HEK293 (cell line): ENCODE data around the gene CRY2.

Experiments
- CTCF ChIA-PET: fragments of 350-600 bp; formaldehyde crosslinking; extraction: SDS; loops from one replicate; lab custom pipeline; 2021; ENCODE audit warnings: antibody characterized with exemption; lab: Yijun Ruan, JAX
- POLR2A ChIA-PET: fragments of 300-600 bp; formaldehyde crosslinking; extraction: SDS; loops from one replicate; lab custom pipeline; 2020; ENCODE audit warnings: antibody characterized with exemption, inconsistent platforms; lab: Yijun Ruan, JAX
- H3K27ac ChIP-seq: fragments of 200-500 bp; sonication (Bioruptor generic); 2 replicates; pipeline ENCODE4 v1.5.1; 2014; ENCODE audit warnings: low read depth, low read length, control low read depth, inconsistent platforms; ENCODE audit errors: extremely low read depth
- H3K36me3 ChIP-seq, 2 experiments: fragments of 200-500 bp in 1 of 2; sonication (Bioruptor generic) in 1 of 2; 1 replicate in 1 of 2; 2 replicates in 1 of 2; pipeline ENCODE4 v1.5.1; 2014 to 2017; ENCODE audit warnings: inconsistent platforms in 2 of 2, low read length in 2 of 2; ENCODE audit not compliant: control insufficient read depth in 2 of 2, insufficient read depth in 1 of 2
- H3K4me1 ChIP-seq: fragments of 200-500 bp; sonication (Bioruptor generic); 2 replicates; pipeline ENCODE4 v1.5.1; 2014; ENCODE audit warnings: mild to moderate bottlenecking, low read length, inconsistent platforms; ENCODE audit not compliant: control insufficient read depth, insufficient read depth
- H3K4me3 ChIP-seq: 2 replicates; pipeline ENCODE4 v1.5.1; 2011; ENCODE audit warnings: low read depth, mild to moderate bottlenecking, control low read depth, low read length, moderate library complexity
- H3K9me3 ChIP-seq: fragments of 200-500 bp; sonication (Bioruptor generic); 2 replicates; pipeline ENCODE4 v1.5.1; 2014; ENCODE audit warnings: low read depth, low read length, inconsistent platforms; ENCODE audit not compliant: control insufficient read depth, insufficient read depth
- ATF2 ChIP-seq: fragments of 450-650 bp; formaldehyde crosslinking; IDR thresholded peaks from 2 replicates; pipeline ENCODE4 v1.5.1; 2016; ENCODE audit warnings: missing biosample characterization, missing genetic modification characterization, low read depth
- GLIS2 ChIP-seq: fragments of 450-650 bp; formaldehyde crosslinking; IDR thresholded peaks from 2 replicates; pipeline ENCODE4 v1.5.1; 2016; ENCODE audit warnings: missing biosample characterization, missing genetic modification characterization
- HOXC10 ChIP-seq: sonication (generic); formaldehyde crosslinking; IDR thresholded peaks from 2 replicates; pipeline ENCODE4 v1.8.1; 2023; ENCODE audit warnings: mild to moderate bottlenecking, missing genetic modification reagents
- KLF10 ChIP-seq: fragments of 450-650 bp; IDR thresholded peaks from 2 replicates; pipeline ENCODE4 v1.5.1; 2018; ENCODE audit warnings: missing biosample characterization, mild to moderate bottlenecking, missing genetic modification characterization
- KLF17 ChIP-seq: fragments of 450-650 bp; formaldehyde crosslinking; IDR thresholded peaks from 2 replicates; pipeline ENCODE4 v1.5.1; 2016; ENCODE audit warnings: missing biosample characterization, missing genetic modification characterization
- MZF1 ChIP-seq: fragments of 450-650 bp; formaldehyde crosslinking; IDR thresholded peaks from 2 replicates; pipeline ENCODE4 v1.5.1; 2017; ENCODE audit warnings: missing biosample characterization, missing genetic modification characterization, borderline replicate concordance
- PRDM6 ChIP-seq: fragments of 450-650 bp; formaldehyde crosslinking; IDR thresholded peaks from 2 replicates; pipeline ENCODE4 v1.5.1; 2017; ENCODE audit warnings: missing biosample characterization, missing genetic modification characterization
- RBAK ChIP-seq: fragments of 450-650 bp; formaldehyde crosslinking; IDR thresholded peaks from 2 replicates; pipeline ENCODE4 v1.5.1; 2016; ENCODE audit warnings: missing biosample characterization, missing genetic modification characterization
- SP7 ChIP-seq: fragments of 450-650 bp; formaldehyde crosslinking; IDR thresholded peaks from 2 replicates; pipeline ENCODE4 v1.5.1; 2016; ENCODE audit warnings: missing biosample characterization, missing genetic modification characterization
- TCF7L2 ChIP-seq: IDR thresholded peaks from 2 replicates; pipeline ENCODE4 v1.6.1; 2011; ENCODE audit warnings: low read depth, mild to moderate bottlenecking, inconsistent platforms, low read length, moderate library complexity, borderline replicate concordance
- ZBTB26 ChIP-seq: fragments of 450-650 bp; formaldehyde crosslinking; optimal IDR thresholded peaks from 2 replicates; pipeline ENCODE3; 2016; ENCODE audit warnings: missing biosample characterization, mild to moderate bottlenecking, missing genetic modification characterization
- ZBTB44 ChIP-seq: fragments of 450-650 bp; IDR thresholded peaks from 2 replicates; pipeline ENCODE4 v1.5.1; 2018; ENCODE audit warnings: missing biosample characterization, mild to moderate bottlenecking, missing genetic modification characterization
- ZBTB6 ChIP-seq: fragments of 450-650 bp; formaldehyde crosslinking; IDR thresholded peaks from 2 replicates; pipeline ENCODE4 v1.5.1; 2017; ENCODE audit warnings: missing biosample characterization, missing genetic modification characterization
- ZFP3 ChIP-seq: fragments of 450-650 bp; formaldehyde crosslinking; IDR thresholded peaks from 2 replicates; pipeline ENCODE4 v1.5.1; 2016; ENCODE audit warnings: low read depth, missing biosample characterization, missing genetic modification characterization
- ZNF175 ChIP-seq: fragments of 450-650 bp; formaldehyde crosslinking; IDR thresholded peaks from 2 replicates; pipeline ENCODE4 v1.5.1; 2016; ENCODE audit warnings: missing biosample characterization, missing genetic modification characterization
- ZNF324 ChIP-seq: fragments of 450-650 bp; formaldehyde crosslinking; IDR thresholded peaks from 2 replicates; pipeline ENCODE4 v1.5.1; 2016; ENCODE audit warnings: missing biosample characterization, missing genetic modification characterization
- ZNF341 ChIP-seq: fragments of 450-650 bp; formaldehyde crosslinking; IDR thresholded peaks from 2 replicates; pipeline ENCODE4; 2016; ENCODE audit warnings: low read depth, missing biosample characterization, missing genetic modification characterization
- ZNF366 ChIP-seq: fragments of 450-650 bp; formaldehyde crosslinking; conservative IDR thresholded peaks from 2 replicates; pipeline ENCODE4 v1.5.1; 2016; ENCODE audit warnings: missing biosample characterization, missing genetic modification characterization
- ZNF391 ChIP-seq: fragments of 450-650 bp; formaldehyde crosslinking; IDR thresholded peaks from 2 replicates; pipeline ENCODE4 v1.5.1; 2016; ENCODE audit warnings: low read depth, missing biosample characterization, missing genetic modification characterization, borderline replicate concordance
- ZNF394 ChIP-seq: fragments of 450-650 bp; formaldehyde crosslinking; IDR thresholded peaks from 2 replicates; pipeline ENCODE4 v1.5.1; 2016; ENCODE audit warnings: missing biosample characterization, missing genetic modification characterization, mild to moderate bottlenecking, moderate library complexity, borderline replicate concordance
- ZNF423 ChIP-seq: fragments of 450-650 bp; formaldehyde crosslinking; IDR thresholded peaks from 2 replicates; pipeline ENCODE4 v1.5.1; 2016; ENCODE audit warnings: missing biosample characterization, missing genetic modification characterization
- ZNF48 ChIP-seq: fragments of 450-650 bp; formaldehyde crosslinking; IDR thresholded peaks from 2 replicates; pipeline ENCODE4 v1.5.1; 2016; ENCODE audit warnings: missing biosample characterization, missing genetic modification characterization
- ZNF561 ChIP-seq: fragments of 450-650 bp; IDR thresholded peaks from 2 replicates; pipeline ENCODE4 v1.5.1; 2018; ENCODE audit warnings: missing biosample characterization, missing genetic modification characterization, borderline replicate concordance
- ZNF585B ChIP-seq: fragments of 450-650 bp; formaldehyde crosslinking; IDR thresholded peaks from 2 replicates; pipeline ENCODE4 v1.5.1; 2016; ENCODE audit warnings: missing biosample characterization, missing genetic modification characterization
- ZNF600 ChIP-seq: fragments of 450-650 bp; formaldehyde crosslinking; IDR thresholded peaks from 2 replicates; pipeline ENCODE4 v1.5.1; 2016; ENCODE audit warnings: missing biosample characterization, missing genetic modification characterization
- ZNF629 ChIP-seq: fragments of 450-650 bp; formaldehyde crosslinking; IDR thresholded peaks from 2 replicates; pipeline ENCODE4 v1.5.1; 2017; ENCODE audit warnings: missing biosample characterization, missing genetic modification characterization
- ZNF707 ChIP-seq: fragments of 450-650 bp; formaldehyde crosslinking; IDR thresholded peaks from 2 replicates; pipeline ENCODE4 v1.5.1; 2016; ENCODE audit warnings: missing biosample characterization, missing genetic modification characterization
- ZNF785 ChIP-seq: fragments of 450-650 bp; formaldehyde crosslinking; IDR thresholded peaks from 2 replicates; pipeline ENCODE4 v1.5.1; 2016; ENCODE audit warnings: missing biosample characterization, missing genetic modification characterization
- ZNF843 ChIP-seq: fragments of 450-650 bp; formaldehyde crosslinking; IDR thresholded peaks from 2 replicates; pipeline ENCODE4 v1.5.1; 2016; ENCODE audit warnings: missing biosample characterization, missing genetic modification characterization
- ZXDB ChIP-seq: fragments of 450-650 bp; formaldehyde crosslinking; IDR thresholded peaks from 2 replicates; pipeline ENCODE4 v1.5.1; 2016; ENCODE audit warnings: missing biosample characterization, missing genetic modification characterization

Gene CRY2

GRCh38 chr11:45899448-45900174 lies 52.3 kb downstream of the CRY2 start:
- peaks cover 4% of the 10 kb centered on the region; the same call in 1 of the 2 replicates for H3K4me1 ChIP-seq
- H3K36me3 ChIP-seq = peaks cover 0 to 24% of the 10 kb centered on the region in 2 experiments; a peak in 1 of 3 replicates
- CTCF ChIA-PET = interaction anchor here (0.6 to 2.3 kb wide), 3 partner anchors 27 to 410 kb away, joined by 3 to 19 read pairs (median 4); no protein-coding TSS in a partner anchor
- H3K9me3 ChIP-seq = no peaks in the 10 kb centered on the region
- peak overlapping the region; percentile 60 for H3K4me3 ChIP-seq
- H3K27ac ChIP-seq = peak overlapping the region; percentile 56; the same call in 1 of the 2 replicates
- POLR2A ChIA-PET = interaction anchor here (0.7 to 1.8 kb wide), 2 partner anchors 9 to 18 kb away, joined by 3 to 9 read pairs; partner anchors contain the start of gene PEX16
- TF ChIP-seq ZNF175 (tag by site-specific recombination) (no peak), ZNF561 (tag by site-specific recombination) (peak; percentile 81; the same call in 1 of the 2 replicates), ZNF324 (tag by site-specific recombination) (0 out of 2 replicates have a peak, but pooled peaks have one; percentile 41), TCF7L2 (no peak), PRDM6 (tag by site-specific recombination) (no peak), ZNF423 (no peak), GLIS2 (tag by site-specific recombination) (peak; percentile 51), ATF2 (tag by site-specific recombination) (peak; percentile 90), ZXDB (tag by site-specific recombination) (peak; percentile 90), ZNF341 (peak; percentile 86), ZBTB26 (tag by site-specific recombination) (peak; percentile 64), MZF1 (tag by site-specific recombination) (no peak; the same call in 1 of the 2 replicates), KLF10 (tag by site-specific recombination) (peak; percentile 91), ZBTB6 (tag by site-specific recombination) (no peak), ZNF785 (tag by site-specific recombination) (no peak), ZNF843 (tag by site-specific recombination) (no peak), KLF17 (tag by site-specific recombination) (0 out of 2 replicates have a peak, but pooled peaks have one; percentile 36), ZBTB44 (tag by site-specific recombination) (no peak), ZNF629 (tag by site-specific recombination) (peak; percentile 84), ZNF707 (tag by site-specific recombination) (no peak), HOXC10 (CRISPR knock-in tag) (no peak), ZFP3 (no peak), ZNF391 (tag by site-specific recombination) (no peak), ZNF366 (tag by site-specific recombination) (no peak), ZNF585B (tag by site-specific recombination) (no peak), ZNF48 (tag by site-specific recombination) (no peak), ZNF600 (peak; percentile 36; the same call in 1 of the 2 replicates), SP7 (tag by site-specific recombination) (peak; percentile 61; the same call in 1 of the 2 replicates), RBAK (tag by site-specific recombination) (no peak), ZNF394 (tag by site-specific recombination) (no peak)
